GM13976 (cell line): ENCODE data around the gene B3GNT3.

Experiments used
- DNase-seq: peaks from one replicate; pipeline ENCODE4 v3.0.0; 2012; ENCODE audit warnings: low spot score
- in situ Hi-C: fragments of 300-500 bp; cut with MboI; formaldehyde crosslinking; loops from one replicate; pipeline ENCODE4 v1.12.0; 2022; ENCODE audit warnings: low sequenced_read_pairs, mixed read lengths, inconsistent platforms; ENCODE audit not compliant: unreplicated experiment
- TF ChIP-seq, protein P1 (sequence below): IDR thresholded peaks from 2 replicates; pipeline ENCODE4 v1.5.1; 2012; ENCODE audit warnings: borderline replicate concordance, mild to moderate bottlenecking; ENCODE audit not compliant: insufficient read depth; ENCODE audit errors: extremely low read depth, missing control alignments, control extremely low read depth

Gene B3GNT3

GRCh38 chr19:17788632-17789031, 6.3 kb upstream of the B3GNT3 start:
- in situ Hi-C loops, result no loop called here
- TF ChIP-seq, protein P1, sequence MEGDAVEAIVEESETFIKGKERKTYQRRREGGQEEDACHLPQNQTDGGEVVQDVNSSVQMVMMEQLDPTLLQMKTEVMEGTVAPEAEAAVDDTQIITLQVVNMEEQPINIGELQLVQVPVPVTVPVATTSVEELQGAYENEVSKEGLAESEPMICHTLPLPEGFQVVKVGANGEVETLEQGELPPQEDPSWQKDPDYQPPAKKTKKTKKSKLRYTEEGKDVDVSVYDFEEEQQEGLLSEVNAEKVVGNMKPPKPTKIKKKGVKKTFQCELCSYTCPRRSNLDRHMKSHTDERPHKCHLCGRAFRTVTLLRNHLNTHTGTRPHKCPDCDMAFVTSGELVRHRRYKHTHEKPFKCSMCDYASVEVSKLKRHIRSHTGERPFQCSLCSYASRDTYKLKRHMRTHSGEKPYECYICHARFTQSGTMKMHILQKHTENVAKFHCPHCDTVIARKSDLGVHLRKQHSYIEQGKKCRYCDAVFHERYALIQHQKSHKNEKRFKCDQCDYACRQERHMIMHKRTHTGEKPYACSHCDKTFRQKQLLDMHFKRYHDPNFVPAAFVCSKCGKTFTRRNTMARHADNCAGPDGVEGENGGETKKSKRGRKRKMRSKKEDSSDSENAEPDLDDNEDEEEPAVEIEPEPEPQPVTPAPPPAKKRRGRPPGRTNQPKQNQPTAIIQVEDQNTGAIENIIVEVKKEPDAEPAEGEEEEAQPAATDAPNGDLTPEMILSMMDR, result no peak
- DNase-seq, result no peak

- in situ Hi-C loops, result no loop called here
- TF ChIP-seq, protein P1, result no peak
- no peak for DNase-seq
Measured at GRCh38 chr19:17790059-17790780, 4.7 kb upstream of the B3GNT3 start.

DNA sequence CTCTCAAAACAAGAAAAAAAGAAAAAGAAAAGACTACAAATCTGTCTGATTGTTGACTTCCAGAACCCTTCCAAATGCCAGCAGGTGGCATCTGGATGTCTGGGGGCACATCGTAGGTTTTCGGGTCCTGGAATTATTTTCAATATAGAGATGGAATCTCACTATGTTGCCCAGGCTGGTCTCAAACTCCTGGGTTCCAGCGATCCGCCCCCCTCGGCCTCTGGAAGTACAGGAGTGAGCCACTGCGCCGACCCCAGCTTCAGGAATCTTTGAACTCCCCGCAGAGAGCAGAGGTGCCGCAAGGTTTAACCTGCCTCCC, 567 bp upstream of the B3GNT3 start:
- in situ Hi-C loops, result no loop called here
- no peak for DNase-seq
- TF ChIP-seq, protein P1, result no peak

DNA sequence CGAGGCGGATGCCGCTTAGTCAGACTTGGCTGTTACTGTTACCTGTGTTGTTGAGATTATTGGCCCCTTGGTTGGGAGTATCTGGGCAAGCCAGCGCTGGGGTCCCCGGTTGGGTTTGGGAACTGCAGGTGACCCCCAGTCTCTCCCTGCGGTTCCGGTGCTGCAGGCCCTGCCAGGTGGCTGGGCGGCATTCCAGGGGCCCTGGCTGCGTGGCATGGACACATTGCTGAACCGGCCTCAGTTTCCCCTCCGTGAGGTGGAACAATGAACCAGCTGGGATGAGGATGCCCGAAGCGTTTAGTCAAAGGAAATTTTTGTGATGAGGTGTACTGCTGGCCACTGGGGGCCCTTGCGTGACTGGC, 538 bp downstream of the B3GNT3 start:
- in situ Hi-C loops, result no loop called here
- DNase-seq, result no peak
- TF ChIP-seq, protein P1, result no peak

- no peak for DNase-seq
- in situ Hi-C loops, result no loop called here
Measured at GRCh38 chr19:17796013-17796837, 1.3 kb downstream of the B3GNT3 start.

DNA sequence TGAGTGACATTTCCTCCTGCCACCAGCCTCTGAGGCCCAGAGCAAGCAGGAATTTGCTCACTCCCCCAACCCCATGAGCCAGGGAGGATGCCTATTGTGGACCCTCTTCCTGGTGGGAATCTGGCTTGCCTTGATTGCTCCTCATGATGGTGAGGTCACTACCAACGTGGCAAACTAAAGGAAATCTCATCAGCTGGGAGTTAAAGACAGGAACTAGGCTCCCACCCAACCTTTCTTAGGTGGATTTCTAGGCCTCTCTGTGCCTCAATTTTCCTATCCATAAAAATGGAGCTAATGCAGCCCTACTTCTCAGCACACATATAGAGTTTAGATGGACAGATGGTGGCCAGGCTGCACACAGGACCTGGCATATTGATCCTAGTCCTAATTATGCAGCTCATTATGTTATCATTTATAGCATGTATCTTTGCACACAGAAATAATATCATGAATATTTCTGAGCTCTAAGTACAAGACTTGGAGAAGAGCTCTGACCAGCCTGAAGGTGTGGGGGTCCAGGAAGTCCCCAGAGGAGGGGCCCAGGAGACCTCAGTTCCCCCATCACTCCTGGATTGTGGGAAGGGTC, 2.0 kb downstream of the B3GNT3 start:
- TF ChIP-seq, protein P1, result no peak
- in situ Hi-C loops, result no loop called here
- no peak for DNase-seq

More at GRCh38 chr19:17796013-17796837, 1.3 kb downstream of the B3GNT3 start:
- TF ChIP-seq, protein P1, result no peak
